Measurements from ENCODE around the gene MRPL54.
"Not testable (repeated sequence)": the region's sequence is repeated elsewhere in the genome, so short reads cannot be mapped to it uniquely, and the experiment has no call there.

The MRPL54 gene

GRCh38 chr19:3753631-3754410, 8.7 kb upstream of the MRPL54 start:
- DNase-seq: no peak
- Mint-ChIP-seq H3K4me1 (ENCODE audit: low read depth) (peaks cover 18% of the 10 kb centered on the region), H3K9me3 (no peaks in the 10 kb centered on the region), H3K36me3 (ENCODE audit: low read depth) (peaks cover 69% of the 10 kb centered on the region), H3K27me3 (no peaks in the 10 kb centered on the region), H3K4me3 (no peak overlapping the region), H3K27ac (no peak overlapping the region)

- H3K4me3 Mint-ChIP-seq, H3K27me3 Mint-ChIP-seq, H3K27ac Mint-ChIP-seq, H3K9me3 Mint-ChIP-seq, DNase-seq: not testable (repeated sequence)
- Mint-ChIP-seq H3K36me3 (ENCODE audit: low read depth) (peaks cover 67% of the 10 kb centered on the region), H3K4me1 (ENCODE audit: low read depth) (peaks cover 49% of the 10 kb centered on the region)
Observed at GRCh38 chr19:3757705-3758104, 4.8 kb upstream of the MRPL54 start.

GRCh38 chr19:3758297-3758696, 4.2 kb upstream of the MRPL54 start:
- not testable (repeated sequence) for H3K4me3 Mint-ChIP-seq, H3K27ac Mint-ChIP-seq, DNase-seq

GRCh38 chr19:3759482-3760254, 2.8 kb upstream of the MRPL54 start:
- peak overlapping the region; percentile 96 for H3K27ac Mint-ChIP-seq
- peak overlapping the region; percentile 98 for H3K4me3 Mint-ChIP-seq
- H3K36me3 Mint-ChIP-seq (ENCODE audit: low read depth): peaks cover 60% of the 10 kb centered on the region
- no peaks in the 10 kb centered on the region for H3K9me3 Mint-ChIP-seq
- H3K4me1 Mint-ChIP-seq (ENCODE audit: low read depth): peaks cover 55% of the 10 kb centered on the region
- no peak for DNase-seq
- peaks cover 2% of the 10 kb centered on the region for H3K27me3 Mint-ChIP-seq

More at GRCh38 chr19:3758297-3758696, 4.2 kb upstream of the MRPL54 start:
- not testable (repeated sequence) for H3K9me3 Mint-ChIP-seq, H3K27me3 Mint-ChIP-seq
- H3K36me3 Mint-ChIP-seq (ENCODE audit: low read depth): peaks cover 68% of the 10 kb centered on the region
- H3K4me1 Mint-ChIP-seq (ENCODE audit: low read depth): peaks cover 55% of the 10 kb centered on the region

- Mint-ChIP-seq H3K27ac (peak overlapping the region; percentile 96), H3K36me3 (ENCODE audit: low read depth) (peaks cover 56% of the 10 kb centered on the region), H3K4me1 (ENCODE audit: low read depth) (peaks cover 46% of the 10 kb centered on the region)
Observed at GRCh38 chr19:3760871-3761361, 1.6 kb upstream of the MRPL54 start.

GRCh38 chr19:3761382-3762129, 926 bp upstream of the MRPL54 start, which contains the start of gene APBA3:
TSS of gene APBA3 (minus strand) at chr19:3761692. CDS start at chr19:3760264, 1,428 bp downstream.
- Mint-ChIP-seq H3K36me3 (ENCODE audit: low read depth) (peaks cover 59% of the 10 kb centered on the region), H3K27me3 (peaks cover 2% of the 10 kb centered on the region), H3K4me1 (ENCODE audit: low read depth) (peaks cover 49% of the 10 kb centered on the region), H3K27ac (peak within 1 kb of the TSS; percentile 99), H3K4me3 (peak within 1 kb of the TSS; percentile 98), H3K9me3 (no peaks in the 10 kb centered on the region)
- DNase-seq: peak; percentile 99

More at GRCh38 chr19:3760871-3761361, 1.6 kb upstream of the MRPL54 start:
- H3K4me3 Mint-ChIP-seq: peak overlapping the region; percentile 98
- no peaks in the 10 kb centered on the region for H3K9me3 Mint-ChIP-seq
- peaks cover 2% of the 10 kb centered on the region for H3K27me3 Mint-ChIP-seq
- DNase-seq: no peak

GRCh38 chr19:3762130-3762473, 380 bp upstream of the MRPL54 start:
- Mint-ChIP-seq H3K27ac (peak overlapping the region; percentile 99), H3K4me1 (ENCODE audit: low read depth) (peaks cover 49% of the 10 kb centered on the region), H3K9me3 (no peaks in the 10 kb centered on the region), H3K27me3 (peaks cover 2% of the 10 kb centered on the region), H3K36me3 (ENCODE audit: low read depth) (peaks cover 58% of the 10 kb centered on the region), H3K4me3 (peak overlapping the region; percentile 98)
- no peak for DNase-seq

- no peak overlapping the region for H3K27ac Mint-ChIP-seq
- peaks cover 2% of the 10 kb centered on the region for H3K27me3 Mint-ChIP-seq
- peaks cover 51% of the 10 kb centered on the region for H3K36me3 Mint-ChIP-seq (ENCODE audit: low read depth)
- no peak overlapping the region for H3K4me3 Mint-ChIP-seq
- H3K4me1 Mint-ChIP-seq (ENCODE audit: low read depth): peaks cover 32% of the 10 kb centered on the region
- no peak for DNase-seq
- no peaks in the 10 kb centered on the region for H3K9me3 Mint-ChIP-seq
Observed at GRCh38 chr19:3765121-3765520, 2.6 kb downstream of the MRPL54 start.

GRCh38 chr19:3765757-3766156, 3.3 kb downstream of the MRPL54 start:
- peaks cover 48% of the 10 kb centered on the region for H3K36me3 Mint-ChIP-seq (ENCODE audit: low read depth)
- not testable (repeated sequence) for DNase-seq, H3K27ac Mint-ChIP-seq, H3K4me3 Mint-ChIP-seq, H3K9me3 Mint-ChIP-seq, H3K27me3 Mint-ChIP-seq
- peaks cover 26% of the 10 kb centered on the region for H3K4me1 Mint-ChIP-seq (ENCODE audit: low read depth)

- Mint-ChIP-seq H3K36me3 (ENCODE audit: low read depth) (peaks cover 41% of the 10 kb centered on the region), H3K4me1 (ENCODE audit: low read depth) (peaks cover 21% of the 10 kb centered on the region), H3K27me3 (peaks cover 2% of the 10 kb centered on the region), H3K4me3 (peak overlapping the region; percentile 29), H3K27ac (peak overlapping the region; percentile 82), H3K9me3 (no peaks in the 10 kb centered on the region)
- no peak for DNase-seq
Observed at GRCh38 chr19:3766520-3766919, 4.0 kb downstream of the MRPL54 start.

- H3K27me3 Mint-ChIP-seq: peaks cover 2% of the 10 kb centered on the region
- no peaks in the 10 kb centered on the region for H3K9me3 Mint-ChIP-seq
- DNase-seq: no peak
- peaks cover 41% of the 10 kb centered on the region for H3K36me3 Mint-ChIP-seq (ENCODE audit: low read depth)
- H3K27ac Mint-ChIP-seq: no peak overlapping the region
- no peak overlapping the region for H3K4me3 Mint-ChIP-seq
- peaks cover 16% of the 10 kb centered on the region for H3K4me1 Mint-ChIP-seq (ENCODE audit: low read depth)
Observed at GRCh38 chr19:3767050-3767449, 4.6 kb downstream of the MRPL54 start.

- Mint-ChIP-seq H3K36me3 (ENCODE audit: low read depth) (peaks cover 34% of the 10 kb centered on the region), H3K9me3 (no peaks in the 10 kb centered on the region), H3K4me1 (ENCODE audit: low read depth) (peaks cover 9% of the 10 kb centered on the region), H3K27me3 (no peaks in the 10 kb centered on the region), H3K4me3 (no peak overlapping the region), H3K27ac (no peak overlapping the region)
- DNase-seq: no peak
Observed at GRCh38 chr19:3768015-3768747, 5.7 kb downstream of the MRPL54 start.

GRCh38 chr19:3768748-3769099, 6.2 kb downstream of the MRPL54 start:
- no peak for DNase-seq
- Mint-ChIP-seq H3K27ac (no peak overlapping the region), H3K4me3 (no peak overlapping the region), H3K36me3 (ENCODE audit: low read depth) (peaks cover 32% of the 10 kb centered on the region), H3K4me1 (ENCODE audit: low read depth) (peaks cover 7% of the 10 kb centered on the region), H3K9me3 (no peaks in the 10 kb centered on the region), H3K27me3 (no peaks in the 10 kb centered on the region)

GRCh38 chr19:3769494-3769893, 7.0 kb downstream of the MRPL54 start:
- H3K27ac Mint-ChIP-seq: no peak overlapping the region
- H3K4me1 Mint-ChIP-seq (ENCODE audit: low read depth): peaks cover 7% of the 10 kb centered on the region
- H3K36me3 Mint-ChIP-seq (ENCODE audit: low read depth): peaks cover 32% of the 10 kb centered on the region
- no peaks in the 10 kb centered on the region for H3K9me3 Mint-ChIP-seq
- no peaks in the 10 kb centered on the region for H3K27me3 Mint-ChIP-seq
- H3K4me3 Mint-ChIP-seq: no peak overlapping the region
- no peak for DNase-seq

All from activated T-cell treated with anti-CD3 and anti-CD28 coated beads, Interleukin-2, amount 50 U/mL, for 24 hours (primary cell).